22Rv1 (cell line): Measurements from ENCODE around the gene PRSS57.

ENCODE experiments used
- H3K27ac ChIP-seq: fragments of 450-650 bp; 2 replicates; pipeline ENCODE4 v1.5.1; 2017
- ZFX ChIP-seq: fragments of 450-650 bp; IDR thresholded peaks from 2 replicates; pipeline ENCODE4 v1.6.1; 2017; ENCODE audit warnings: antibody characterized with exemption, borderline replicate concordance
- TF ChIP-seq, protein P1 (sequence below): fragments of 450-650 bp; IDR thresholded peaks from 2 replicates; pipeline ENCODE4 v1.5.1; 2017; ENCODE audit warnings: mild to moderate bottlenecking

PRSS57 gene

GRCh38 chr19:658916-659839 is 36.1 kb downstream of the PRSS57 start:
- TF ChIP-seq, protein P1, sequence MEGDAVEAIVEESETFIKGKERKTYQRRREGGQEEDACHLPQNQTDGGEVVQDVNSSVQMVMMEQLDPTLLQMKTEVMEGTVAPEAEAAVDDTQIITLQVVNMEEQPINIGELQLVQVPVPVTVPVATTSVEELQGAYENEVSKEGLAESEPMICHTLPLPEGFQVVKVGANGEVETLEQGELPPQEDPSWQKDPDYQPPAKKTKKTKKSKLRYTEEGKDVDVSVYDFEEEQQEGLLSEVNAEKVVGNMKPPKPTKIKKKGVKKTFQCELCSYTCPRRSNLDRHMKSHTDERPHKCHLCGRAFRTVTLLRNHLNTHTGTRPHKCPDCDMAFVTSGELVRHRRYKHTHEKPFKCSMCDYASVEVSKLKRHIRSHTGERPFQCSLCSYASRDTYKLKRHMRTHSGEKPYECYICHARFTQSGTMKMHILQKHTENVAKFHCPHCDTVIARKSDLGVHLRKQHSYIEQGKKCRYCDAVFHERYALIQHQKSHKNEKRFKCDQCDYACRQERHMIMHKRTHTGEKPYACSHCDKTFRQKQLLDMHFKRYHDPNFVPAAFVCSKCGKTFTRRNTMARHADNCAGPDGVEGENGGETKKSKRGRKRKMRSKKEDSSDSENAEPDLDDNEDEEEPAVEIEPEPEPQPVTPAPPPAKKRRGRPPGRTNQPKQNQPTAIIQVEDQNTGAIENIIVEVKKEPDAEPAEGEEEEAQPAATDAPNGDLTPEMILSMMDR, result no peak
- no peak for TF ChIP-seq ZFX

GRCh38 chr19:658059-658839 is 37.0 kb downstream of the PRSS57 start:
- TF ChIP-seq, protein P1, result no peak
- no peak for TF ChIP-seq ZFX
- H3K27ac ChIP-seq, result no peak overlapping the region

More at GRCh38 chr19:658916-659839, 36.1 kb downstream of the PRSS57 start:
- no peak overlapping the region for H3K27ac ChIP-seq

DNA sequence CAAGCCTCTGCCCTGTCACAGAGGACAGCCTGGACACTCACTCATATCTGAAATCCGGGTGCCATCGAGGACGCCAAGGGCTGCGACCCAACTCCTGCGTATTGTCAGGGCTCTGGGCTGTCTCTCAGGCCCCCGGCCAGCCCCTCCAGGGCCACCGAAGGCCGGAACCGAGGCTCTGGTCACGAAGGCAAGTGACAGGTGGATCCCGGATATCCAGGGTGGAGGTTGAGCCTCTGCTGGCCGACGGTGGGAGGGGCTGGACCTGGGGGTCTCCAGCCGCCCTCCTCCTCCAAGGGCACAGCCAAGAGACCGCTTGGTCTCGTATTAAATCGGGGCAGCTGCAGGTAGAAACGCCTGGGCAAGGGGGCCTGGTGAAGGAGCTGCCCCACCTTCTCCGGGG is 37.6 kb downstream of the PRSS57 start:
- no peak overlapping the region for H3K27ac ChIP-seq
- TF ChIP-seq, protein P1, result no peak

- no peak for TF ChIP-seq ZFX
- TF ChIP-seq, protein P1, result no peak
- no peak overlapping the region for H3K27ac ChIP-seq
Measured at GRCh38 chr19:656751-657559, 38.3 kb downstream of the PRSS57 start.

DNA sequence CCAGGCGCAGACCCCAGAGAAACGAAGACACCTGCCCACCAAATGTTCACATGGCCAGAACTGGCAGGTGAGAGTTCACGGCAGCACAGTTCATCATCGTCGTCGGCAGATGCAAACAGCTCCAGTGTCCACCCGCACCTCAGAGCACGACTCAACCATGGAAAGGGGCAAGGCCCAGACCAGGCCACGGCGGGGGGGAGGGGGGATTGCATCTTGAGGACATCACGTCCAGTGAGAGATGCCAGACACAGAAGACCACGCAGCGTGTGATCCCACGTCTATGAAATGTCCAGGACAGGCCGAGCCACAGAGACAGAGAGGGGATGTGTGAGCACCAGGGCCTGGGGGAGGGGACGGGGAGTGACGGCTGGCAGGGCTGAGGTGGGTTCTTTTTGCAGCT is 39.6 kb downstream of the PRSS57 start:
- H3K27ac ChIP-seq, result no peak overlapping the region
- no peak for TF ChIP-seq ZFX
- TF ChIP-seq, protein P1, result no peak

GRCh38 chr19:653425-653824 is 41.8 kb downstream of the PRSS57 start:
- H3K27ac ChIP-seq, result no peak overlapping the region

More at GRCh38 chr19:653425-653824, 41.8 kb downstream of the PRSS57 start:
- TF ChIP-seq, protein P1, result no peak
- TF ChIP-seq ZFX, result no peak
